ENCODE results near the gene PTPRC. TPM values are rescaled to one million over a fixed set of nuclear protein-coding genes. Genes with fewer than 3 reads are reported as not detected.

PTPRC gene
- total RNA-seq, 1 donor from 2014 or later: not detected

- DNase-seq (ENCODE audit: low spot score): no peak
- no peaks in the 10 kb centered on the region for H3K27me3 Mint-ChIP-seq (ENCODE audit: unreplicated experiment)
- no peaks in the 10 kb centered on the region for H3K9me3 Mint-ChIP-seq (ENCODE audit: unreplicated experiment)
- H3K27ac Mint-ChIP-seq (ENCODE audit: unreplicated experiment): no peak overlapping the region
- no peaks in the 10 kb centered on the region for H3K4me1 Mint-ChIP-seq (ENCODE audit: unreplicated experiment)
- TF ChIP-seq, protein P1, sequence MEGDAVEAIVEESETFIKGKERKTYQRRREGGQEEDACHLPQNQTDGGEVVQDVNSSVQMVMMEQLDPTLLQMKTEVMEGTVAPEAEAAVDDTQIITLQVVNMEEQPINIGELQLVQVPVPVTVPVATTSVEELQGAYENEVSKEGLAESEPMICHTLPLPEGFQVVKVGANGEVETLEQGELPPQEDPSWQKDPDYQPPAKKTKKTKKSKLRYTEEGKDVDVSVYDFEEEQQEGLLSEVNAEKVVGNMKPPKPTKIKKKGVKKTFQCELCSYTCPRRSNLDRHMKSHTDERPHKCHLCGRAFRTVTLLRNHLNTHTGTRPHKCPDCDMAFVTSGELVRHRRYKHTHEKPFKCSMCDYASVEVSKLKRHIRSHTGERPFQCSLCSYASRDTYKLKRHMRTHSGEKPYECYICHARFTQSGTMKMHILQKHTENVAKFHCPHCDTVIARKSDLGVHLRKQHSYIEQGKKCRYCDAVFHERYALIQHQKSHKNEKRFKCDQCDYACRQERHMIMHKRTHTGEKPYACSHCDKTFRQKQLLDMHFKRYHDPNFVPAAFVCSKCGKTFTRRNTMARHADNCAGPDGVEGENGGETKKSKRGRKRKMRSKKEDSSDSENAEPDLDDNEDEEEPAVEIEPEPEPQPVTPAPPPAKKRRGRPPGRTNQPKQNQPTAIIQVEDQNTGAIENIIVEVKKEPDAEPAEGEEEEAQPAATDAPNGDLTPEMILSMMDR (IDR thresholded peaks at IDR 0.05; ENCODE audit: unreplicated experiment): no peak
- no peaks in the 10 kb centered on the region for H3K36me3 Mint-ChIP-seq (ENCODE audit: low read depth, unreplicated experiment)
- no peak overlapping the region for H3K4me3 Mint-ChIP-seq (ENCODE audit: unreplicated experiment)
Measured at GRCh38 chr1:198637916-198638437, 863 bp upstream of the PTPRC start.

DNA sequence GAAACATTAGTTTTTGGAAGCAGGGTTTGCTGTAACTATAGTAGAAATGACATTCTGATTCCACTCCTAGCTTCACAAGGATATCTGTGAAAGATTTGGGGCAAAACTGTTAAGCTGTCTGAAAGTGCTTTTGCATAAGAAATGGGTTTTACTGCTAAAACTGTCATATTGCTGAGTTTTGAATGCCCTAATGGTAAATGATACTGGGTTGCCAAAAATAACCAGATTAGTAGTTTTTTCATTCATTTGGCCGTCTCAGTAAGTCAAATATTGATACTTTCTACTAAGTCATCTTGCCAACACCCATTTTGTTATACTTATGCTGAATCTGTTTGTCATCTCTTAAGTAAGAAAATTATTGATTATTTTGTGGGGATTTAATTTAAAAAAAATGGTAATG is 399 bp upstream of the PTPRC start:
- no peaks in the 10 kb centered on the region for H3K4me1 Mint-ChIP-seq (ENCODE audit: unreplicated experiment)
- TF ChIP-seq, protein P1 (IDR thresholded peaks at IDR 0.05; ENCODE audit: unreplicated experiment): no peak
- H3K27me3 Mint-ChIP-seq (ENCODE audit: unreplicated experiment): no peaks in the 10 kb centered on the region
- H3K9me3 Mint-ChIP-seq (ENCODE audit: unreplicated experiment): no peaks in the 10 kb centered on the region
- H3K36me3 Mint-ChIP-seq (ENCODE audit: low read depth, unreplicated experiment): no peaks in the 10 kb centered on the region
- no peak overlapping the region for H3K27ac Mint-ChIP-seq (ENCODE audit: unreplicated experiment)
- no peak for DNase-seq (ENCODE audit: low spot score)
- no peak overlapping the region for H3K4me3 Mint-ChIP-seq (ENCODE audit: unreplicated experiment)

DNA sequence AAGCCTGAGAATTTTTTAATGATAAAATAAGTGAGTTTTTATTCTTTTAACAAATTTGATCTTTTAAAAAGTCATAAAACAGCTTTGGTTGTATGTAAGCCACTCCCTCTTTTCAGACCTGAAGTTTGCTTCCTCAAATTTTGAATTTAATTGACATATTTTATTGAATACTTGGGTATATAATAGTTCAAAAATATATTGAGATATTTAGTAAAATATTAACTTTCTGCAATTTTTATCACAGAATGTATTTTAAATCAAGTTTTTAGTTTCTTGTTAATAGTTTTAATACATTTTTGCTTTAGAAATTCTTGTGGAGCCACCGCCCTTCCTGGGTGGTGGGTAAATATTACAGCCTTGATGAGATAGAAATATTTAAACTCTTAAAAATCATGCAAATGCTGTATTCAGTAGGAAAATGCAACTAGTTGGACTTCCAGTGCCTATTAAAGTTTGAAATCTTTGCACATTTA is 867 bp downstream of the PTPRC start:
- Mint-ChIP-seq H3K9me3 (ENCODE audit: unreplicated experiment) (no peaks in the 10 kb centered on the region), H3K27me3 (ENCODE audit: unreplicated experiment) (no peaks in the 10 kb centered on the region), H3K4me1 (ENCODE audit: unreplicated experiment) (no peaks in the 10 kb centered on the region), H3K36me3 (ENCODE audit: low read depth, unreplicated experiment) (no peaks in the 10 kb centered on the region), H3K4me3 (ENCODE audit: unreplicated experiment) (no peak overlapping the region), H3K27ac (ENCODE audit: unreplicated experiment) (no peak overlapping the region)
- TF ChIP-seq, protein P1 (IDR thresholded peaks at IDR 0.05; ENCODE audit: unreplicated experiment): no peak
- no peak for DNase-seq (ENCODE audit: low spot score)

- H3K4me1 Mint-ChIP-seq (ENCODE audit: unreplicated experiment): no peaks in the 10 kb centered on the region
- no peaks in the 10 kb centered on the region for H3K36me3 Mint-ChIP-seq (ENCODE audit: low read depth, unreplicated experiment)
- no peaks in the 10 kb centered on the region for H3K9me3 Mint-ChIP-seq (ENCODE audit: unreplicated experiment)
- TF ChIP-seq, protein P1 (IDR thresholded peaks at IDR 0.05; ENCODE audit: unreplicated experiment): no peak
- H3K27ac Mint-ChIP-seq (ENCODE audit: unreplicated experiment): no peak overlapping the region
- H3K4me3 Mint-ChIP-seq (ENCODE audit: unreplicated experiment): no peak overlapping the region
- no peaks in the 10 kb centered on the region for H3K27me3 Mint-ChIP-seq (ENCODE audit: unreplicated experiment)
- DNase-seq (ENCODE audit: low spot score): no peak
Measured at GRCh38 chr1:198640174-198640573, 1.3 kb downstream of the PTPRC start.

DNA sequence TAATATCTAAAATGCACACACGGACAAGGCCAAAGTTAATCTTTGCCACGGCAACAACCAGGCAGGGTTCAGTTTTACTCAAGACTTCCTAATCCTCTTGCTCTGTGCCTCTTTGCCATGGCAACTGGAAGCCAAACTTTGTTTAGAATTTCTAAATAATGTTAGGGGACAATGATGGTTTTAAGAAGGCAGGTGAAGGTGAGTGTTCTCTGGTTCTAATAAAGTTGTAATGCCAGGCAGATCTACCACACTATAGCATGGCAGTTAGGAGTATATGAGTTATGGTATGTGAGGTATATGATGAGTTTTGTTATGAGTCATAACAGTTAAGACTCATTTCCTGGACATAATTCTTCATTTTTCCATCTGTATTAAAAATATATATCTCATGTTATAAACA is 2.7 kb downstream of the PTPRC start:
- TF ChIP-seq, protein P1 (IDR thresholded peaks at IDR 0.05; ENCODE audit: unreplicated experiment): no peak
- no peak overlapping the region for H3K4me3 Mint-ChIP-seq (ENCODE audit: unreplicated experiment)
- no peak for DNase-seq (ENCODE audit: low spot score)
- H3K4me1 Mint-ChIP-seq (ENCODE audit: unreplicated experiment): no peaks in the 10 kb centered on the region
- H3K27me3 Mint-ChIP-seq (ENCODE audit: unreplicated experiment): no peaks in the 10 kb centered on the region
- H3K27ac Mint-ChIP-seq (ENCODE audit: unreplicated experiment): no peak overlapping the region
- no peaks in the 10 kb centered on the region for H3K36me3 Mint-ChIP-seq (ENCODE audit: low read depth, unreplicated experiment)
- H3K9me3 Mint-ChIP-seq (ENCODE audit: unreplicated experiment): no peaks in the 10 kb centered on the region
